GM12892 (cell line): ENCODE results near the gene ITGA8.

ENCODE experiments used
- POLR2AphosphoS5 ChIP-seq: IDR thresholded peaks from 2 replicates; pipeline ENCODE4 v1.6.1; 2011; ENCODE audit warnings: low read depth, low read length, control low read depth
- TAF1 ChIP-seq: IDR thresholded peaks from 2 replicates; pipeline ENCODE4 v1.6.1; 2011; ENCODE audit warnings: low read depth, mild to moderate bottlenecking, control low read depth, low read length, borderline replicate concordance

DNA sequence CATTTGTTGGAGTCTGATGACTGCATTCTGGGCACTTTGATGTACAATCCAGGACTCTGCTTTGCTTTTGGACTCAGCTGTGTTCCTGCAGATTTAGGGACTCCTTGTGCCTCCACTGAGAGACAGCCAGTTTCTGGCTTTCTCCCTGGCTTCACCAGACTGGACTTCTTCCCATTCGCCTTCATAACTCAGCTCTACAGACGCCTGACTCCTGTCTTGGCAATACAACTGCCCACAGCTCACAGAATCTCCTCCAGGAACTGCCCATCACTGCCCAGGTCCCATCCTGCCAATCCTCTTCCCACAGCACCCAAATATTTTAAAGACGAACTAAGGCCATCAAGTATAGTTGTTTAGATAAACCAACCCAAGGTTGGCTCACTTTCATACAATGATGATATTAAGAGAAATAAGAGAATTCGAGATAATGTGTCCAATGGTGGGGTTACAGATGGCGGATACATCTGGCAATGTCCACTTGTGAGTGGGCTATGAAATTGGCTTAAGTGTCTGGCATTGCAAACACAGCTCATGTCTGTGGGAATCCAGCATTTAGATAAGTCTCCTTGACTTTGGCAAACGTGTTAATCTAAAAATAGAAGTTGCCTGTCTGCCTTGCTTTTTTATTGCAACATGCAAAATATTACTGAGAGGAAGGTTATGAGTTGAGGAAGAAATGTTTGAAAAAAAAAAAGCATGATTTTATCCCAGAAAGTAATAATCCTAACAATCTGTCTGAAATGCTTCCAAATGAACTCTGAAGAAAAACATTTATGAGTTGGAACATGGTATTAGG lies 95.1 kb downstream of the ITGA8 start:
- TF ChIP-seq POLR2AphosphoS5 (no peak), TAF1 (no peak)
